Endothelial cell of umbilical vein (primary cell): ENCODE results near the gene DONSON.

Experiments
- CTCF ChIP-seq, 2 donors: IDR thresholded peaks; 1 replicate in 1 of 2; 2 replicates in 1 of 2; pipeline ENCODE4 v1.5.1; 2011; ENCODE audit warnings: low read length in 2 of 2, mild to moderate bottlenecking in 2 of 2, moderate library complexity in 2 of 2, control low read depth in 1 of 2, inconsistent platforms in 1 of 2, low read depth in 1 of 2; ENCODE audit not compliant: insufficient read depth in 1 of 2; ENCODE audit errors: extremely low read depth in 1 of 2
- EZH2 ChIP-seq: IDR thresholded peaks from 2 replicates; pipeline ENCODE4 v1.6.1; 2012; ENCODE audit warnings: borderline replicate concordance, low read depth, mild to moderate bottlenecking, moderate library complexity, low read length, inconsistent platforms; ENCODE audit not compliant: severe bottlenecking
- FOS ChIP-seq: IDR thresholded peaks from 2 replicates; pipeline ENCODE4 v1.6.1; 2011; ENCODE audit warnings: mild to moderate bottlenecking, low read length, moderate library complexity, borderline replicate concordance; ENCODE audit not compliant: insufficient read depth
- GATA2 ChIP-seq: IDR thresholded peaks from 2 replicates; pipeline ENCODE4 v1.7.0; 2011; ENCODE audit warnings: low read depth, mild to moderate bottlenecking, moderate library complexity, mixed read lengths, low read length; ENCODE audit not compliant: insufficient read length, insufficient read depth
- JUN ChIP-seq: IDR thresholded peaks from 2 replicates; pipeline ENCODE4 v1.6.1; 2011; ENCODE audit warnings: borderline replicate concordance, low read depth; ENCODE audit not compliant: insufficient read length, insufficient read depth
- MAX ChIP-seq: IDR thresholded peaks from 2 replicates; pipeline ENCODE4 v1.6.1; 2011; ENCODE audit not compliant: insufficient read depth, insufficient read length
- MYC ChIP-seq: IDR thresholded peaks from one replicate; pipeline ENCODE4 v1.6.1; 2011; ENCODE audit warnings: mild to moderate bottlenecking, low read depth, low read length
- POLR2A ChIP-seq: IDR thresholded peaks from 2 replicates; pipeline ENCODE4 v1.6.1; 2012; ENCODE audit warnings: low read depth, mild to moderate bottlenecking, control low read depth, low read length
- POLR2AphosphoS5 ChIP-seq: IDR thresholded peaks from 2 replicates; pipeline ENCODE4 v1.6.1; 2012; ENCODE audit warnings: low read depth, mild to moderate bottlenecking, control low read depth, low read length, moderate library complexity; ENCODE audit not compliant: insufficient read depth

GRCh38 chr21:33544451-33545195, 43.9 kb downstream of the DONSON start:
- TF ChIP-seq MAX (no peak), CTCF (IDR thresholded peaks at IDR 0.05; ENCODE audit: extremely low read depth in 1 of 2, insufficient read depth in 1 of 2, low read depth in 1 of 2, low read length in 2 of 2) (no peak), FOS (no peak), EZH2 (no peak), POLR2A (no peak), POLR2AphosphoS5 (no peak), MYC (no peak), JUN (no peak), GATA2 (no peak)
